HG03095 (cell line): ENCODE data around the gene EHD4.
A peak's percentile ranks its signal among the peaks of the same experiment; 100 is the strongest.

Source experiments
- ATAC-seq: cut with Tn5 transposase; IDR thresholded peaks from one replicate; pipeline ENCODE4 v1.9.1; 2021; ENCODE audit warnings: moderate library complexity; ENCODE audit not compliant: unreplicated experiment

The EHD4 gene

DNA sequence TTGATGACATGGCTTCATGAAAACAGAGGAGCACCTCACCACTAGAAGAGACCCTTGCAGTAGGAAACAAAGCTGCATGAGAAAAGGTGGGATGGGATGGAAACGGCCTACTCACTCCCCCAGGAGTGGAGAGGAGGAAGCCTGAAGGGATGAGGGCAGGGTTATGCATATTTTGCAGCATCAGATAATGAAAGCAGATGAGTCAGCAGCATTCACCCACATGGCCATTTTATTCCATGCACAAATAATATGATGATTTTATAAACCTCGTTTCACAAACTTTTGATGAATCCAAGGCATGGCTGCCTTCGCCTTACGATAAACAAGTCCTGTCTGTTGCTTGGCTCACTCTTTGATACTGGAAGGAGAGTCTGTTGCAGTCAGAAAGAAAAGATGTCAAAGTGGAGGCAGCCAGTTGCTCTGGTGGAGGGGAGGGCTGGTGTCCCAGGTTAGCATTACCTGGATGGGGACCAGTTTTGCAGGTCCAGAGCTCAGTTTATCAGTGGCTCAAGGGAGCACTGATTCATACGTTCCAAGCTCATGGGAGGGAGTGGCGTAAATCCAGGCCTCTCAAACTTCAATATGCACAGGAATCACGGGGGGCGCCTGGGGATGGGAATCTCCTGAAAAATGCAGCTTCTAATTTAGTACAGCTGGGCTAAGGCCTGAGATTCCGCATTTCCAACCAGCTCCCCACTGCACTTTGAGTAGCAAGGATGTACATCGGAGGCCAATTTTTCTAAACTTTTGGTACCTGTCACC lies 9.2 kb upstream of the EHD4 start:
- no peak for ATAC-seq

DNA sequence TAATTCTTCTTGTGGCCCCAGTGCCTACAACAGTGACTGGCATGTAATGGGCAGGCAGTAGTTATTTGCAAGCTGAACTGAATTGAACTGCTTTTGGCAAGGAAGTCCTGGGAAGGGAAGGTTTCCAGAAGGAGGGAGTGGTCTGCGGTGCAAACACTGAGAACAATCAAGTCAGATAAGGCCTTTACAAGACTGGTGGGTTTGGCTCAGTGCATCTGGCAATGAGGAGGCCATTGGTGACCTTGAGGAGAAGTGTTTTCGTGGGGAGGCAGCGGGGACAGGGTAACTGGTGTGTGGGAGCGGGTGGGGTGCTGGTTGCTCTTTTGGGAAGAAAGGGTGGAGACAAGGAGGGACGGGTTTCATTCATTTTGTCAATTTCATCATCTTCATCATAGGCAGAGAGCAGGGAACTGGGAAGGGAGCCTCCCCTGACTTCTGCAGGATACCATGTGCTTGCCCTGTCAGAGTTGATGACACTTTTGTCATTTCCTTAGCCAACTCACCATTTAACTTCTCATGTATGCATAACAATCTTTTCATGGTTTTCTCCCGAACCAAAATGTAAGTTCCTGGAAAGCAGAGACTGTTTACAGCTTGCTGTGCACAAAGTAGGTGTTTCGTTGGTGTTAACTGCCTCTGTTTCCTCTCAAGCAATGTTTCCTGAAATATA lies 8.4 kb upstream of the EHD4 start:
- ATAC-seq, result no peak

DNA sequence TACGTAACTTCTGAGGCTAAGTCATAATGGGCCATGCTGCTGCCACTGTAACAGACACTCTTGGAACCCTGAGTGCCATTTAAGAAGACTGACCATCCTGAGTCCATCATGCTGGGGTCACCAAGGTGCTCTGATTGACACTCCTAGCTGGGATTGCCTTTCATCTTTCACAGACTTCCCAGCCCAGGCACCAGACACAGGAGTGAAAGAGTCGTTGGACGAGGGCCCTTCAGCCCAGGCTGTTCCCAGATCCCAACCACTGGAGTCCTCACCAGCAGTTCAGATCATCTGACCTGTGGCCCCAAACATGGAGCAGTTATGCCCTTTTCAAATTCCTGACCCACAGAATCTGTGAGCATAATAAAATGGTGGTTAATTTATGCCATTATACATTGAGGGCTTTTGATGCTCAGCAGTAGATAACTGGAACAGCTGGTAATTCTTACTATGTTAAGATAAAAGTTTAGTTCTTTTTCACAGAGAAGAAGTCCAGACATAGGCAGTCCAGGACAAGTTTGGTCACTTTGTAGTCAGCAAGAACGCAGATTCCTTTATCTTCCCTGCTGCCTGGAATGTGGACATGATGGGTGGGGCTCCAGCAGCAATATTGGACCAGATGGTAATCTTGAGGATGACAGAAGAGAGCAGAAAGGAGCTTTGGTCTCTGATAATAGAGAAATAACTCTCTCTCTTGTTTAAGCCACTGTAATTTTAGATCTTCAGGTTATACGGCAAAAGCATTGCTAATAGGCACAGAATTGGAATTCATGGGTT lies 7.3 kb upstream of the EHD4 start:
- no peak for ATAC-seq

DNA sequence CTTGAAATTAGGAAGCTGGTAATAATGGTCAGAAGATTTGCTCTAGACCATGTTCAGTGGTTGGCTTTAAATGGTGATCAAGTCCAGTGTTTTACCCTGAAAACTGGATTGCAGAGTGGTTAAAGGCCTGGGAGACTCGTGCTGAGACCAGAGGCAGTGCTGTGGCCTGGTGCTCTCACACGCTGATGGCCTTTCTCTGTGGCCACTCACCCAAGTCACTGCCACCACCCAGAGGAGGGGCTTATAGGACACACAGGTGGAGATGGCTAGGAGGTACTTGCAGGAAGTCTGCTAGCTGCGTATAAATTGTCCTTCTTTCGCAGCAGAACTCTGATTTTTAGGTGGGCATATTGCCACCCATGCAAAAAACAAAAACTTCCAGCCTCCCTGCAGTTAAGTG lies 6.2 kb upstream of the EHD4 start:
- no peak for ATAC-seq

DNA sequence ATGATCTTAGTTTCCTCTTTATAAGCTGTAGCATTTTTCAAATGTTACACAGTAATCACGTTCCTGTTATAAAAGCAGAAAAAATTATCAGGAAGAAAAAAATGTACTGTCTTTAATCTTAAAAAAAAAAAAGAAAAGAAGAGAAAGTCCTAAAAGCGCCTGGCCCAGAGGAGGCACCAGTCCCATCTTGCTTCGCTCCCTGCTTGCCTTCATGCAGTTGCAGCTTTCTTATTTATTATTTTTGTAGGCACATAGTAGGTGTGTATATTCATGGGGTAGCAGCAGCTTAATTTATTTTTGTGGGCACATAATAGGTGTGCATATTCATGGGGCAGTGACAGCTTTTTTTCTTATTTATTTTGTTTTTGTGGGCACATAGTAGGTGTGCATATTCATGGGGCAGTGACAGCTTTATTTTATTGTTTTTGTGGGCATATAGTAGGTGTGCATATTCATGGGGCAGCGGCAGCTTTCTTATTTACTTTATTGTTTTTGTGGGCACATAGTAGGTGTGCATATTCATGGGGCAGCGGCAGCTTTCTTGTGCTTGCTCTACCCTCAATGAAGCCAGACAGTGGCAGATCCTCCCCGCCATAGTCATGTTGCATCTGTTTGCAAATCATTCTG lies 5.5 kb upstream of the EHD4 start:
- no peak for ATAC-seq

DNA sequence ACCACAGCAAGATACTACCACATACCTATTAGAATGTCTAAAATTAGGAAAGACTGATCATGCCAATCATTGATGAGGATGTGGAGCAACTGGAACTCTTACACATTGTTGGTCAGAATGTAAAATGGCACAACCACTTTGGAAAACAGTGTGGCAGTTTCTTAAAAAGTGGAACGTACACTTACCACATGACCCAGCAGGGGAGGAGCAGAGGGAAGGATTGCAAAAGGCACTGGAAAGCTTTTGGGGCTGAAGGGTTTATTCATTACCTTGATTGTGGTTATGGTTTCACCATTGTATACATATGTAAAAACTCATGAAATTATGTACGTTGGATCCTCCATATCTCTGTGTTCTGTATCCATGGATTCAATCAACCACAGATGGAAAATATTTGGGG lies 3.3 kb upstream of the EHD4 start:
- no peak for ATAC-seq

DNA sequence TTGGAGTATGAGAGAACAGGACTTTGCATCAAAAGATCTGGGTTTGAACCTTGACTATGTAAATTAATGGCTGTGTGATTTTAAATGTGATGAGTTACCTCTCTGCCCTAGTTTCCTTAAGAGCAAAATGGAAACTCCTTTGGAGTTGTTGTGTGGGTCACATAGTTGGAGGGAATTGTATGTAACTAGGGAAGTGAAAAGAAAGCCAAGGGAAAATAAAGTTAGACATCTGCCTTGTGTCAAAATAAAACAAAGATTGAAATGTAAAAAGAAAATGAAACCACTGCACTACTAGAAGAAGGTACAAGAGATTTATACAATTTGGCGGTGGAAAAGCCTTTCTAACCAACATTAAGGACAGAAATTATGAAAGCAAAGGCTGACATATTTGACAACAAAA lies 1.7 kb upstream of the EHD4 start:
- no peak for ATAC-seq

DNA sequence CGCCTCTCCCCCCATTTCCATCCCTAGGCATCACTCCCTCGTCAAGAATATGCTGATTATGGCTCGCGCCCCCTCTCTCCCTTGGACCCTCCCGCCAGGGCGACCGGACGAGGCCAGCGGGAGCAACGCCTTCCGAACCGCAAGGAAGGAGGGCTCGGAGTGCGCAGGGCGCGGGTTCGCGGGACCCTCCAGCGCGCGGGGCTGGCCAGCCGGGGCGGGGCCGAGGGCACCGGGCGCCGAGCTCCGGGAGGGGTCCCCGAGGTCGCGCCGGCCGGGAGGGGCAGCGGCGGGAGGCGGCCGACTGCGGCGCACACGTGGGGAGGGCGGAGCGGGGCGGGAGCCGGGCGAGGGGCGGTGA lies 483 bp downstream of the EHD4 start:
- ATAC-seq, result peak; percentile 19

DNA sequence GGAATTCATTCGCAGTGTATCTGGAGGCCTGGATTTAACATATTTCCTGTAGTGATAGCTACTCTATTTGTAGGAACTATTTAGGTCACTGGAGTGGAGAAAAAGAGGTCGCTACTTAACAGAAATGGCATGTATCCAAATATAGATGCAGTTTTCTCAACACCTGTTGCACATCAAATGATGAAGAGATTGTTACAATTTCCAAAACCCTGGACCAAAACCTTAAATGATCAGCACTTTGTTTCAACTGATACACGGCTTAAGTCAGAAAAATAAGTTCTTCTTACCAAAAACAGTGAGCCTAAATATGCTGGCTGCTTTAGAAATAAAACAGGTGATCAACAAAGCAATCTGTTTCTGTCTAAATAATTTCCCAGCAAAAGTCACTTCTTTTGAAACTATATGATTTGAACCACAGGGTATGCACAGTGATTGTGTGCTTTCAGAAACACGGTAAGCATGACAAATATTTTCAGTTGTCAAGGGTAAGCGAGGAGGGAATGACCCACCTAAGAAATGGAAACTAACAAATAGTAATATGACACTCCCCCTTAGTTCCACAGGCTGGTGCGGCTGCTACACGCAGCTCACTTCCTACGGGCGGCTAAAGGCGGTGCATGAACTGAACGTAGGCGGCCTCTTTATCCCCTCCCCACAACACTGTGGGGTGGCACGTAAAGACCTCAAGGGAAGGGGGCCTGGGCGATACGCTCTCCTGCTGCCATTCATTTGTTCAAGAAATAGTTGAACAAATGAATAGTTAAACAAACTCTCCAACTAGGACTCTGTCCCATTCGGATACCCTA lies 1.1 kb downstream of the EHD4 start:
- ATAC-seq, result peak; percentile 49

DNA sequence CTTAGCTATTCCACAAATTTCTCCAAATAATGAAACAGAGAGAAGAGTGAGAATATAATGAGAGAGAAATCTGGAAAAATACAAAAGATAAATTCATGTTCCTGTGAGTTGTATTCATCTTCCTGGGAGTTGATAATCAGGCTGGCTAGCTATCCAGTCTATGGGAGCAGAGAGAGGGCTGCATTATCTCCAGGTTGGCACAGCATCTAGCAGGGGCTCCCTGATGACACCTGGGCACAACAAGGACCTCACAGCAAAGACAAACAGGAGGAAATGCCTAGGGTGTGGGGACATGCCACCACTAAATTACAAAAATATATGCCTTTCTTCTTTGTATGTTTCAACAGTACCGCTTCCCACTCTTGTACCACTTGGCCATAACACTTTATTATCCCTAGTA lies 1.9 kb downstream of the EHD4 start:
- no peak for ATAC-seq

DNA sequence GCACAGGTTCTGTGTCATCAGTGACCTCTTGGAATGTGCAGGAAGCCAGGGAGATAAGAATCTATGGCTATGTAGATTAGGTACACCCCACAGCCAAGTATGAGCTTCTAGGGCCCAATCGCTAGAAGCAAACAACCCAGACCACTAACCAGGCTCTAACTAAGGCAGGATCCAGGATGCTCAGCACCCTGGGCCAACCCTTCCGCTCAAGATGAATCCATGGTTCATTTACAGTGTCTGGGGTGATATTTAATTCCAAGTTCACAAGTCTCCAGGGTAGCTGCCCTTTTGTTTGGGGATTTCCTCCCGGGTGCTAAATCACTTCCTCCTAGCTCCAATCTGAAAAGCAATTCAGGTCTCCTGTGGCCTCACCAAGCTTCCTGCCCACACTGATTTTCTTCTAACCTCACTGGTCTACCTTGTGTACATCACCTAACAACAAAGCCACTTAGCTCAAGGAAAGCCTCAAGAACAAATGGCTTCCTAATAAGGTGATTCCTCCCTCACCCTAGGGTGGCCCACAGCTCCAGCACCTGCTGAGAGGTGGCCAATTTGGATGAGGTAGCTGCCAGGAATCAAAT lies 2.4 kb downstream of the EHD4 start:
- no peak for ATAC-seq

DNA sequence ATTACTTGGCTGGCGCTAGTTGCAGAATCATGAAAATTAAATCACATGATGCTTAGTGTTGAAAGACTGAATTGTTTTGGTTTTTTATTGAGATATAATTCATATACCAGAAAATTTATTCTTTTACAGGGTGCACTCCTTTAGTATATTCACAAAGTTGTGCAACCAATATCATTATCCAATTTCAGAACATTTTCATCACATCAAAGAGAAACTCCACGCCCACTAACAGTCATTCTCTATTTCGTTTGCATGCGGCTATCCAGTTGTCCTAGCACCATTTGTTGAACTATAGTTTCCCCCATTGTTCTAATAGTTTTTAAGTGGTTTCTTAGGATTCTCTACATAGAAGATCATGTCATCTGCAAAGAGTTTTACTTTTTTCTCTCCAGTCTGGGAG lies 3.7 kb downstream of the EHD4 start:
- ATAC-seq, result no peak

DNA sequence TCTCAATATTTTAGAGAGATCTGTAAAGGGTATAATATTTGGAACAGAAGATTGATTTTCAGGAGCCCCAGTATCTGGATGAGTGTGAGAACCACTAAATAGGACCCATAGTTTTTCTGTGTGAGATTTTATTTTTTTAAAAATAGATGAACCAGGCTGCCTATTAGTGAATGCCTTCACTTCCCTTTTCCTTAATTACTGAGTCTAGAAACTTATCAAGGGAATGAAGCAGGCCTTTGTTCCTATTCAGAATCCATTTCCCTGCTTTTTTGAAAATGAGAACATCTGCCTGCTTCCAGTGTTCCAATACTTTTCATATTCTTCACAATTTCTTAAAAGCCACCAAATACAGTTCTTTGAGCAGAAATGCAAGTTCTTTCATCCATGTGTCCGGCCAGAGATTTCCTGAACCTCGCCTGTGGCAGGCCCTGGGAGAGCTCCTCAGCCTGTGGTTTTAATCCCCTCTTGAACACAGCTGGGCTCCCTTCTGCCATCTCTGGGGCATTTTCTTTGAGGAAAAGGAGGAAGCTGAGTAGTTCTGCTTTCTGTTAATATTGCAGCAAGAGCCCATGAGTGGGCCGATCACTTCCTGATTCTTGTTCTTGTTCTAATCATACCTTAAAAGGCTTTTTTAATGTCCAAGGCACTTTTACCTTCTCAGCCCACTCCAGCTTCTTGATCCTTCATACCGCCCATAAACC lies 4.7 kb downstream of the EHD4 start:
- no peak for ATAC-seq

DNA sequence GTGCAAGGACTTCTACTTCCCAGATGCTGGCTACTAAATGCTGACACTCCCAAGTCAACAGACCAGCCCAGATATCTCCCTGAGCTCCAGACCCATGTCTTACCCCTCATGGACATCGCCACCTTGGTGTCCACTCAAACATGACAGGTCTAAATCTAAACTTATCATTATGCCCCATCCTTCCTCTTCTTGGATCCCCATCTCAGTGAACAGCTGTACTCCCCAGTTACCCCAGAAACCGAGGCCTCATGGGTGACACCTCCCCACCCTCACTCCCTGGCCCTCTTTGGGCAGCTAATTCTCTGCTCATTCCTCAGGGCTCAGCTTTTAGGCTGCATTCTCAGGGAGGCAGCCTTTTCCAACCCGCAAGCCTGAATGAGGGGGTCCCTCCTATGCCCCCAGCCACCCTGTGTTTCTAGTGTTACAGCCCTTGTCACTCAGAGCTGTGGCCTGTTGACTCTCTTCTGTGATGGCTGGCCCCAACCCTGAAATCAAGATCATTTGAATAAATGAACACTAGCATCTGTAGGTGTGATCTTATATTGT lies 5.4 kb downstream of the EHD4 start:
- no peak for ATAC-seq

DNA sequence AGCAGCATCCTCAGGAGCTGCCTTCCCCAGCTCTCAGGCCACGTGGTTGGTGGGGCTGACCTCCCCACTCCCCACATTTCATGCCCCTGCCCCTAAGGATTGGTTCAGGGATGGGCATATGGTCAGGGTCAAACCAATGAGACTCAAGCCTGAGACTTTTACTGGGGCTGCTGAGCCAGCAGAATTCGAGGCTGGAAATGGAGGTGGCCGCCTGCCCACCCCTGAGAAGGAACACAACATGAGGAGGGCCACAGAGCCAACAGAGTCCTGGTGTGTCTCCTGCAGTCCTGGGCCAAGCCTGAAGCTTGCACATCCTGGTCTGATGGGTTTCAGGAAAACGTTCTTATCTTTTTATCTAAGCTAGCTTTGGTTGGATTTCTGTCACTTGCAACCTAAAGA lies 5.9 kb downstream of the EHD4 start:
- no peak for ATAC-seq

DNA sequence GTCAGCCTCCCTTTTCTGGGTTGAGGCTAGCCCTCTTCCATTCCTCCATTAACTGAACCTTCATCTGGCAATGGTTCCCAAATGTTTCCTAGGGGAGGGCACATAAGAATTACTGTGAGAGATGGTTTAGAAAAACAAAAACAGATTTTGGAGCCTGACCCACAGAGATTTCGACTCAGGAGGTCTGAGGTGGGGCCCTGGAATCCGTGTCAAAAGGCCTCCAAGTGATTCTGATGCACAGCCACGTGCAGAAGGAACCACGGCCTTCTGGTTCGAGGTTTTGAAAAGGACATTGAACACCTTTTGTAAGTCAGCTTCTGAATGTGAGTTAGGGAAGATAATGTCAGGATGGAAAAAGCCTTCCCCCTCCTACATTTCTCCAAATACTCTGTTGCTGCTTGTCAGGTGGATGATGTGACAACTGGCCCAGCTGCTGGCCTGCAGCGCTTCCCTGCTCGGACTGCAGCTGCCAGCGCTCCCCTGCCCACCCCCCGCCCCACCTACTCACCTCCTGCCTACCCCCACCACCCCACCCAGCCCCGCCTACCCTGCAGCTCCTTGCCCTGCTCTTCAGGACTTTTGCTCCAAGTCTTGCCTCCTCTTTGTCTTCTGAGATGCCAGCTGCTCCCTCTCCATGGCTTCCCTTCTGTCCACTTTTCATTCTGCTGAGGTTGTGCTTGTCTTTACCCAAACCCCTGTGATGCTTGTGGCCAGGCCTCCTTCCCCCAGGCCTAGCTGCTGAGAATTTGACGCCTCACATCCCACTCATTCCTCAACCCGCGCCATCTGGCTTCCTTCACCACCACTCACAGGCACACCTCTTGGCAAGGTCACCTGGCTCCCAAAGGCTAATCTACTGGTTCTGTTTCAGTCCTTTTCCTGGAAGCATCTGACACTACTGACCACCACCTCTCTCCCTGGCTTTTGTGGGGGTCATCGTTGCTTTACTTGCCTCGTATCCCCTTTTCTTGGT lies 6.6 kb downstream of the EHD4 start:
- no peak for ATAC-seq

DNA sequence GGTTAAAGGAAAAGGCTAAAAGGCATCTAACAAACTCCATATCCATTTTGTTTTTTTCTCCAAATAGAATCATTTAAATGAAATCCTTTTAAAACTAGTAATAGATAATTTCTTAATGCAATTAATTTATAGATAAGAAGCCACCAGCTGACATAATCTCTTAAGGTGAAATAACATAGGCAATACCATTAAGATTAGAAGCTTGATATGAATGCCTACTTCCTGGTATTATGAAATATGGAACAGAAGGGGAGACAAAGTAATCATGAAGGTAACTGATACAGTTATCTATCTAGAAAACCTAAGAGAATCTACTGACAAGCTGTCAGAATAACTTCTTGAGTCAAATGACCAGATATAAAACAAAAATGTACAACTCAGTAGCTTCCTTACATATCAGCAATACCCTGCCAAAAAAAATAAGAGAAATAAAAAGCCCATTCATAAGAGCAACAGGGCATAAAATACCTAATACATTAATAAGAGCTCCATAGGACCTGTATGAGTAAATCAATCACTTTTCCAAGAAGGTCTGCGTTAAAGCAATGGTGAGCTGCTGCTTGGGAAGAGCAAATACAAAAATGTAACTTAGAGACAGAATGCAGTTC lies 10.7 kb downstream of the EHD4 start:
- no peak for ATAC-seq

DNA sequence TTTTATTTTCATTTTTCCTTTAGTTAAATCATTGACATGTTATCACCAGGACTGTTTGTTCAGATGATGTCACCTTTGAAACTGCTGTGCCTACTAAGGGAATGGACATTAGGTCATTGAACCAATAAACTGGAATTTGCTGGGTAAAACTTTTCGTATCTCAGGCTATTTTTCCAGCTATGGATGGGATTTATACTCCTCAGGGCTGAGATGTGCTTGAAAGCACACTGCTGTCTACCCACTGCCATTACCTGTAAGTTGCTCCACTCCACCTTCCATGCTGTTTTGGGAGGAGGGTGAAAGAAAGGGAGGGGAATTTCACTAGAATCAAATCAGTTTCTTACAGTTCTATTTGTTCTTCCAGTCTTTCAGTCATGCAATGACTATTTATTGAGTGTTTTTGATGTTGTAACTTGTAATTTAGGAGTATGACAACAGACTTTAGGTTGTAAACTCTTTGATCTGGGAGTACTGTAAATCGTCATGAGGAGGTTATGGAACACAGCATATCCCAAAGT lies 11.3 kb downstream of the EHD4 start:
- no peak for ATAC-seq
